ENCODE results near the gene TTC16. TPM values are rescaled to one million over a fixed set of nuclear protein-coding genes. Genes with fewer than 3 reads are reported as not detected.

Gene TTC16
- total RNA-seq, 1 donor from 2014 or later, result not detected

Other genes starting within 250 kb of the TTC16 start
- gene STXBP1, start 103.8 kb upstream of the TTC16 start, total RNA-seq, result 0.20 and 0.73 TPM in 2 replicates
- gene CFAP157, start 9.1 kb upstream of the TTC16 start, total RNA-seq, result not detected in 2 replicates
- gene PTRH1, start 416 bp upstream of the TTC16 start, total RNA-seq, result 12.7 and 13.8 TPM in 2 replicates
- gene TOR2A, start 19.2 kb downstream of the TTC16 start, total RNA-seq, result 13.8 and 15.1 TPM in 2 replicates
- gene SH2D3C, start 62.6 kb downstream of the TTC16 start, total RNA-seq, result 49.2 and 51.8 TPM in 2 replicates
- gene CDK9, start 70.0 kb downstream of the TTC16 start, total RNA-seq, result 132 and 137 TPM in 2 replicates
- gene FPGS, start 86.8 kb downstream of the TTC16 start, total RNA-seq, result 105 and 135 TPM in 2 replicates
- 4.8 and 6.1 TPM in 2 replicates for gene ENG, start 138.6 kb downstream of the TTC16 start, total RNA-seq
- 6.9 and 8.1 TPM in 2 replicates for gene AK1, start 161.6 kb downstream of the TTC16 start, total RNA-seq
- gene ST6GALNAC6, start 183.5 kb downstream of the TTC16 start, total RNA-seq, result 39.9 and 47.5 TPM in 2 replicates
- 71.3 and 85.4 TPM in 2 replicates for gene ST6GALNAC4, start 201.0 kb downstream of the TTC16 start, total RNA-seq
- 1.7 and 1.8 TPM in 2 replicates for gene PIP5KL1, start 214.7 kb downstream of the TTC16 start, total RNA-seq
- 41.4 and 50.6 TPM in 2 replicates for gene DPM2, start 221.8 kb downstream of the TTC16 start, total RNA-seq